Measurements from ENCODE around the gene PRR14.

The PRR14 gene

GRCh38 chr16:30660424-30661261 lies 9.9 kb downstream of the PRR14 start:
- DNase-seq, result peak; percentile 80 to 86

GRCh38 chr16:30662449-30662848 lies 11.7 kb downstream of the PRR14 start:
- no peak for DNase-seq

DNA sequence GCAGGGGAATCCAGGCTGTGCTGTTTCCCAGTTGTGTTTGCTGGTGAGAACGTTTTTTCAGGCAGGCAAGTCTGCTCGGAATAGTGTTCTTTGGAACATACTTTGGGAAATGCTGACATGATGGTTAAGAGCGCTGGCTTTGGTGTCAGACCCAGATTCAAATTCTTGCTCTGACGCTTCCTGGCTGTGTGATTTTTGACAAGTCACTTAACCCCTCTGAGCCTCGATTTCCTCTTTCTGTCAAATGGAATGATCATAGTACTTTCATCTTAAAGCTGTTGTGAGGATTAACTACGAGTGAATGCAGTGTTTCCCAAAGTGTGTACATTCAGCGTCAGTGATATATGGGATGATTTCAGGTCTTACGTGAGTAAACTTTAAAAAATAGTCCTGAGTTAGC lies 12.3 kb downstream of the PRR14 start:
- DNase-seq, result no peak

GRCh38 chr16:30663820-30664219 lies 13.1 kb downstream of the PRR14 start:
- no peak for DNase-seq

DNA sequence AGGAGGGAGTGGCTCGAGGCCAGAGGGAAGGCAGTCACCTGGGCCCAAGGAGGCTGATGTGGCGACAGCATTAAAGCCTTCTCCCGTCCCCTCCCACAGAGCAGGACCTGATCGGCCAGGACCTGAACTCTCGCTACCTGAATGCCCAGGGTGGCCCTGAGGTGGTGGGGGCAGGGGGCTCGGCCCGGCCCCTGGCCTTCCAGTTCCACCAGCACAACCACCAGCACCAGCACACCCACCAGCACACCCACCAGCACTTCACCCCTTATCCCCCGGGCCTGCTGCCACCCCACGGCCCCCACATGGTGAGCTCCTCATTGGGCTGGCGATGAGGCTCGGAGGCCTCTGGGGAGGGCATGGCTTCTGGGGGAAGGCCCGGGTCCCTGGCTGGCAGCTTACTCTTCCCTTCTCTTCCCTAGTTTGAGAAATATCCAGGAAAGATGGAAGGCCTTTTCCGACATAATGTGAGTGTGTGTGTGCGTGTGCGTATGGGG lies 13.9 kb downstream of the PRR14 start:
- no peak for DNase-seq

GRCh38 chr16:30665155-30665829 lies 14.5 kb downstream of the PRR14 start:
- DNase-seq, result no peak

GRCh38 chr16:30665830-30666190 lies 15.1 kb downstream of the PRR14 start:
- DNase-seq, result no peak

GRCh38 chr16:30666681-30667080 lies 15.9 kb downstream of the PRR14 start:
- no peak for DNase-seq

- DNase-seq, result no peak
These were observed 16.7 kb downstream of the PRR14 start for GRCh38 chr16:30667361-30667905.

- DNase-seq, result no peak
These were observed 17.6 kb downstream of the PRR14 start for GRCh38 chr16:30668393-30668792.

- no peak for DNase-seq
These were observed 18.5 kb downstream of the PRR14 start for GRCh38 chr16:30669026-30669902.

DNA sequence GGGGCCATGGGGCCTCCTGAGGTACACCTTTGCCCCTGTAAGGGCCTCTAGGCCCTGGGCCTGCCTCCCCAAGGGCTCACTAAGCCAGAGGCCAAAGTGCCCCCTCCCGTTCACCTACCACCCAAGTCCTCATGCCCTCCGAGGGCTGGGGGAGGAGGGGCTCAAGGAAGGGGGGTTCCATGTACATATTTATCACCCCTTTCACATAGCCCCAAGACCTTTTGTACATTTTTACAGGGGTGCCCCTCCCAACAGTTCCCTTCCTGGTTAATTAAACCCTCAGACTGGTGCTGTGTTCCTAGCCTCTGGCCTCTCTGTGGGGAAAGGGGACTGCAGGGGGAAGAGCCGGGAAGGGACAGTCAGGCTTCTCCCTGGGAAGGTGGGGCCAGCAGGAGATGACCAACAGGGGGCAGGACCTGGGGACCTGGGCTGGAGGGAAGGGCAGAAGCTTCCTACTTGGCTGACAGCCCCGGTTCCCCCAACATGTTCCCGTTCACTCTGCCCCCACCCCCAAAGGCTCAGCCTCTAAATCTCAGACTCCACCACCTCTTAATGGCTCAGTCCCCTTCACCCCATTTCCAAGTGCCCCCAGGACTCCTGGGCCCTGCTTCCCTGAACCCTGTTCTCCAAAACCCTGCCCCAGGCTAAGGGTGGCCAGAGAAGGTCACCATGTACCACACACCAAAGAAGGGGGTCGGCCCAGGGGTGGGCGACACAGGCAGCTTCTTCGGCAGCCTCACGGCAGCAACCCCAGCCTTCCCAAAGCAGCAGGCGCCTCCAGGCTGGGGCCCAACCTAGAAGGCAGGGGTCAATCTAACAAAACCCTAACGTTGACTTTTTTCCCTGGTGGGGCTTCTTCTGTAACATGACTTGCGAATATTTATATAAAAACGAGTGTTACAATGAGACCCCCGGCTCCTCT lies 19.4 kb downstream of the PRR14 start:
- DNase-seq, result no peak

DNA sequence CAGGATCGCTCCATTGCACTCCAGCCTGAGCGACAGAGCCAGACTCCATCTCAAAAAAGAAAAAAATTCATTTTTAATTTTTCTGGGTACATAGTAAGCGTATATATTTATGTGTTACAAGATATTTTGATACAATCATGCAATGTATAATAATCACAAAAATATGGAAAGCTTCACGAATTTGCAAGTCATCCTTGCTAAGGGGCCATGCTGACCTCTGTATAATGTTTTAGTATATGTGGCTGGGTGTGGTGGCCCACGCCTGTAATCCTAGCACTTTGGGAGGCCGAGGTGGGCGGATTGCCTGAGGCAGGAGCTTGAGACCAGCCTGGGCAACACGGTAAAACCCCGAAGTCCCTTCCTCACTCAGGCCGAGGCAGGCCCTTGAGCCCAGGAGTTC lies 24.4 kb downstream of the PRR14 start:
- no peak for DNase-seq

DNA sequence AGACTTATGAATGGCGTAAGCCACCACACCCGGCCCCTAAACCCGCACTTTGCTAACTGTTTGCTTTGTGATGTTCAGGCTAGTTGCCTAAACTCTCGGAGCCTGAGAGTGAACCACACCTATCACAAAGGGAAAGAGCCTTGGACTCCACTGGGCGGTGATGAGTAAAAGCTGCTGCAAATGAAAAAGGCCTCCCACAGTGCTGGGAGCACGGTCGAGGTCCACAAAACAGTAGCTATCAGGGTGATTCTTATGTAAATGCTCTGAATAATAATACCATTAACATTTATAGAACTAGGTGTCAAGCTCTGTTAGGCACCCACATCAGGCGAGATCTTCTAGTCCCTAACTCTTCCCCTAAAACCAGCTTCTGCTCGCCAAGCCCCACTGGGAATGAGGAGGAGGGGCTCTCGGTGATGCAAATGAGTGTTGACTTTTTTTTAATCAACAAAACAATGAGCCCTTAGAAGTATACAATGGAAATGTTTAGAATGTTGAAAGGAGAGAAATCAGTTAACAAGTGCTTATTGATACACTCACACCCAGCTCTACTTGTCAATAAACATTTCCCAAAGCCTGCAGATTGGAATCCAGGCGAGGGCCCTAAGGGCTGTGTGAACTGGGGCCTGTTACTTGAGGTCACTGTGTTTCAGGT lies 27.3 kb downstream of the PRR14 start:
- no peak for DNase-seq

DNA sequence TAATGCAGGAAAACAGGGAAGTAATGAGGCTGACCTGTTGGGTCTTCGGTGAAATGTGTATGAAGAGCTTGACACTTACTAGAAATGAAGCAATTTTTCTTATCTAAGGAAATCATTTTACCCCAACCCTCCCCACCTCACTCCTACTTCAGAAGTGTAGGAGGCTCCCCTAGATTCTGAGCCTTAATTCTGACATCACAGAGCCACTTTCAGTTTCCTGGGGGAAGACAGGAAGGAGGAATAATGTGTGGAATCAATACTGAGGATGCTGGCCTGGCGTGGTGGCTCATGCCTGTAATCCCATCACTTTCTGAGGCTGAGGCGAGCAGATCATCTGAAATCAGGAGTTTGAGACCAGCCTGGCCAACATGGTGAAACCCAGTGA lies 27.8 kb downstream of the PRR14 start:
- no peak for DNase-seq

GRCh38 chr16:30680326-30680725 lies 29.6 kb downstream of the PRR14 start:
- DNase-seq, result no peak

GRCh38 chr16:30688701-30689100 lies 37.9 kb downstream of the PRR14 start:
- no peak for DNase-seq

- no peak for DNase-seq
These were observed 41.1 kb downstream of the PRR14 start for GRCh38 chr16:30691907-30692306.

- DNase-seq, result no peak
These were observed 41.8 kb downstream of the PRR14 start for GRCh38 chr16:30692396-30693064.

DNA sequence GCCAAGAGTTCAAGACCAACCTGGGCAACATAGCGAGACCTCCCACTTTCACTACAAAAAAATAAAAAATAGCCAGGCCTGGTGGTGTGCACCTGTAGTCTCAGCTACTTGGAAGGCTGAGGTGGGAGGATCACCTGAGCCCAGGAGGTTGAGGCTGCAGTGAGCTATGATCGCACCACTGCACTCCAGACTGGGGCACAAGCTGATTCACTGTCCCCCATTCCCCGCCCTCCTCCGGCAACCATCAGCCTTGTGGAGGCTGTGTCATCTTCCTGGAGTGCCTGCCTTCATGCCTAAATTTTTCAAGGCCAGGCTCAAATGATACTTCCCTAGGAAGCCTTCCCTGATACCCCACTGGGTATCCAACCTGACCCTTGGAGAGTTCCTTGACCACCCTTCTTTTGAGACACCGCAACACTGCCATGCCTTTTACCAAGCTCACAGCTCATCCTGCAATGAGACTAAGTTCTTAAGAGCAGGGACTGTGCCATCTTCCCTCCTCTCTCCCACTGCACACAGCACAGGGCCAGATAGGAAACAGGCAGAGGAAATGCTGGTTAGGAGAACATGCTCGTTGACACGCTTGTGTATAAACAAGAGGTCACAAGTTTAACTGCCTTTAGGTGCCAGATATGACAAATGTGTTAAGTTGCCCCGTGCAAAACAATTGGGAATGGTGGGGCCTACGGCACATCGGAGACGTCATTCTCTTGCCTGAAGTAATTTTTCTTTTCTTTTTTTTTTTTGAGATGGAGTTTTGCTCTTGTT lies 44.4 kb downstream of the PRR14 start:
- no peak for DNase-seq

Measured in activated CD4-positive, alpha-beta T cell treated with anti-CD3 and anti-CD28 coated beads, Interleukin-2, amount 50 U/mL, for 48 hours (primary cell).